ENCODE measurements around the gene LAMC3.

Gene LAMC3

DNA sequence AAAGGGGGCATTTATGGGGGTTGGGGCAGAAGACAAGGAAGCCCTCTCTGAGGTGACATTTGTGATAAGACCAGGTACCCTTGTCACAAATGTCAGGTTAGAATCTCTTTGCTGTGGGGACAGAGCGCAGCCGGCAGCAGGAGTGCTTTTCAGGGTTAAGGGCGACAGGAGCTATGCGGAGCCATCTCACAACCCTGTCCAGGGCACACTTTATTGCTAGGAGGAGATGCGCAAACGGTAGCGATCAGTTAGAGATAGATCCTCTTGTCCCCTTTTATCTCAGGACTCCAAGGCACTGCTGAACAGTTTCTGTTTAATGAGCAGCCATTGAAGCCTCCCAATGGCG, 438 bp upstream of the LAMC3 start:
- TF ChIP-seq, protein P1, sequence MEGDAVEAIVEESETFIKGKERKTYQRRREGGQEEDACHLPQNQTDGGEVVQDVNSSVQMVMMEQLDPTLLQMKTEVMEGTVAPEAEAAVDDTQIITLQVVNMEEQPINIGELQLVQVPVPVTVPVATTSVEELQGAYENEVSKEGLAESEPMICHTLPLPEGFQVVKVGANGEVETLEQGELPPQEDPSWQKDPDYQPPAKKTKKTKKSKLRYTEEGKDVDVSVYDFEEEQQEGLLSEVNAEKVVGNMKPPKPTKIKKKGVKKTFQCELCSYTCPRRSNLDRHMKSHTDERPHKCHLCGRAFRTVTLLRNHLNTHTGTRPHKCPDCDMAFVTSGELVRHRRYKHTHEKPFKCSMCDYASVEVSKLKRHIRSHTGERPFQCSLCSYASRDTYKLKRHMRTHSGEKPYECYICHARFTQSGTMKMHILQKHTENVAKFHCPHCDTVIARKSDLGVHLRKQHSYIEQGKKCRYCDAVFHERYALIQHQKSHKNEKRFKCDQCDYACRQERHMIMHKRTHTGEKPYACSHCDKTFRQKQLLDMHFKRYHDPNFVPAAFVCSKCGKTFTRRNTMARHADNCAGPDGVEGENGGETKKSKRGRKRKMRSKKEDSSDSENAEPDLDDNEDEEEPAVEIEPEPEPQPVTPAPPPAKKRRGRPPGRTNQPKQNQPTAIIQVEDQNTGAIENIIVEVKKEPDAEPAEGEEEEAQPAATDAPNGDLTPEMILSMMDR (IDR thresholded peaks at IDR 0.05; ENCODE audit: control insufficient read depth, insufficient read depth, low read depth, low read length, missing control alignments), result no peak
- H3K4me3 ChIP-seq (ENCODE audit: control insufficient read depth, low read depth, low read length), result no peak overlapping the region
- no peak for DNase-seq (ENCODE audit: low read depth)

DNA sequence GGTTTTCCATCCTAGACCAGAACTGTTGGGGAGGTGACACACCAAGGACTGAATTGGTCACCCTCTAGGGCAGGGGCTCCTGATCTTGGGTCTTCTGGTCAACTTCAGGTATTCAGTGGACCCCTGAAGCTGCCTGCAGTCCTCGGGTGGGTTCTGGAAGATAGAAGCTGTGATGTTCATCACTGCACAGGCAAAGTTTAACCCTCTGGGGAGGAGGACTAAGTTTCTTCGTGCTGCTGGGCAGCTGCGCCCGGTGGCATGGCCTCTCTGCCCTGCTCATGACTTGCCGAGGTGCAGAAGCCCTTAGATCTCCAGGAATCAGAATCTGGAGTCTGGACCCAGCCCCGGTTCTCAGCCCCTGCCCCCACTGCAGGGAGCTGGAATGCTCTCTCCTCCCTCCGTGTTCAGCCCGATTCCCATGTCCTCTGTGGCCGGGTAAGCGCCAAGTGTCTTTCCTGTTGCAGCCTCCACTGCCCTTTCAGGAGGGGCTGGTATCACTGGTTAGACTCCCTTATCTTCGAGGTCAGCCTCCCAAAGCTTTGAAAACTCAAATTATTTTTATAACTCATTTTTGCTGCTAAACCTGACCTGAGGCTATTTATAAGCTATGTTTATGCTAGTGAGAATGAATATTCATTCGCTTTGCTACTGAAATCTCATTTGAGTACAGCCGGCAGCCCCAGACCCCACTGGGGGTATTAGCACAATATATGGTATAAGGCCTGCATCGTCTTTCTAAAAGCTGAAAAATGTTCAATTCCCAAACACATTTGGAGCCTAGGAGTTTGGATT, 1.7 kb downstream of the LAMC3 start:
- TF ChIP-seq, protein P1 (IDR thresholded peaks at IDR 0.05; ENCODE audit: control insufficient read depth, insufficient read depth, low read depth, low read length, missing control alignments), result no peak
- DNase-seq (ENCODE audit: low read depth), result no peak

GRCh38 chr9:131011274-131012022, 2.5 kb downstream of the LAMC3 start:
- no peak overlapping the region for H3K4me3 ChIP-seq (ENCODE audit: control insufficient read depth, low read depth, low read length)
- TF ChIP-seq, protein P1 (IDR thresholded peaks at IDR 0.05; ENCODE audit: control insufficient read depth, insufficient read depth, low read depth, low read length, missing control alignments), result no peak
- no peak for DNase-seq (ENCODE audit: low read depth)

More for the DNA sequence above, 1.7 kb downstream of the LAMC3 start:
- H3K4me3 ChIP-seq (ENCODE audit: control insufficient read depth, low read depth, low read length), result no peak overlapping the region

DNA sequence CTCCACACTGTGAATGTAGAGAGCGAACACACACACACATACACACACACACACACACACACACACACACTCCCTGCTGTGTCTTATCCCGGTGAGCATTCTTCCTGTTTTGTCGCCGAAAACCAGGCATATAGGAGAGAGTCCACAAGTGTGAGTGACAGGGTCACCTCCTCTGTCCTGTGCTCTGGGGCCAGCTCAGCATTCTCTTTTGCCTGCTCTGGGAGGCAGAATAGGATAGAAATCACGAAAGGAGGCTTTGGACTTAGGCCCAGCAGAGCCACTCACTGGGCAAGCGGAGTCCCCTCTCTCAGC, 3.0 kb downstream of the LAMC3 start:
- no peak for DNase-seq (ENCODE audit: low read depth)
- no peak overlapping the region for H3K4me3 ChIP-seq (ENCODE audit: control insufficient read depth, low read depth, low read length)
- TF ChIP-seq, protein P1 (IDR thresholded peaks at IDR 0.05; ENCODE audit: control insufficient read depth, insufficient read depth, low read depth, low read length, missing control alignments), result no peak

- no peak for DNase-seq (ENCODE audit: low read depth)
- TF ChIP-seq, protein P1 (IDR thresholded peaks at IDR 0.05; ENCODE audit: control insufficient read depth, insufficient read depth, low read depth, low read length, missing control alignments), result no peak
- H3K4me3 ChIP-seq (ENCODE audit: control insufficient read depth, low read depth, low read length), result no peak overlapping the region
Measured at GRCh38 chr9:131012396-131012917, 3.5 kb downstream of the LAMC3 start.

- TF ChIP-seq, protein P1 (IDR thresholded peaks at IDR 0.05; ENCODE audit: control insufficient read depth, insufficient read depth, low read depth, low read length, missing control alignments), result no peak
- no peak for DNase-seq (ENCODE audit: low read depth)
- H3K4me3 ChIP-seq (ENCODE audit: control insufficient read depth, low read depth, low read length), result no peak overlapping the region
Measured at GRCh38 chr9:131013015-131013755, 4.2 kb downstream of the LAMC3 start.

Data from AG09309 (cell line).